Measurements from ENCODE around the gene ZNF837. TPM values are rescaled to one million over a fixed set of nuclear protein-coding genes. Genes with fewer than 3 reads are reported as not detected.

ZNF837 gene
- total RNA-seq, 1 donor from 2014 or later: not detected

- DNase-seq (ENCODE audit: low spot score in 2 of 2): no peak
These were observed 44.6 kb downstream of the ZNF837 start for GRCh38 chr19:58336216-58336615.

DNA sequence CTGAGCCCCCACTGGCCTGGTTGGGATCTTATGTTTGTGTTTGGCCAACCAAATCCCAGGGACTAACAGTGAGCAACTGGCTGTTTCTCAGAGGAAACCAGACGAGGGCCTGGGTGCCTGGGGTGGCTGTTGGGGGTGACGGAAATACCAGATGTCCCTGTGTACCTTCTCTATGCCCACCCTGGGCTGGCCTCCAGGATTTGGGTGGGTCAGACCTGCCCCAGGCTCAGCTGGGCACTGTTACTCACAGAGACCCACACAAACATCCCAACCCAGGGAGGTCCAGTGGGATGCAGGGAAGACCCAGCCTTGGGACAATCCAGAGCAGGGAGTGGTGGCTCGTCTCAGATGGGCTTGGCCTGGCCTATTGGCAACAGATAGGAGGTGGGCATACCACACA, 45.2 kb downstream of the ZNF837 start:
- intact Hi-C loops (cut with DNase I): no loop called here
- Histone ChIP-seq H3K36me3 (peaks cover 39 to 54% of the 10 kb centered on the region in 2 donors), H3K9me3 (peaks cover 0 to 8% of the 10 kb centered on the region in 2 donors), H3K27me3 (no peaks in the 10 kb centered on the region), H3K27ac (no peak overlapping the region), H3K4me3 (no peak overlapping the region), H3K4me1 (no peaks in the 10 kb centered on the region)
- TF ChIP-seq, protein P1, sequence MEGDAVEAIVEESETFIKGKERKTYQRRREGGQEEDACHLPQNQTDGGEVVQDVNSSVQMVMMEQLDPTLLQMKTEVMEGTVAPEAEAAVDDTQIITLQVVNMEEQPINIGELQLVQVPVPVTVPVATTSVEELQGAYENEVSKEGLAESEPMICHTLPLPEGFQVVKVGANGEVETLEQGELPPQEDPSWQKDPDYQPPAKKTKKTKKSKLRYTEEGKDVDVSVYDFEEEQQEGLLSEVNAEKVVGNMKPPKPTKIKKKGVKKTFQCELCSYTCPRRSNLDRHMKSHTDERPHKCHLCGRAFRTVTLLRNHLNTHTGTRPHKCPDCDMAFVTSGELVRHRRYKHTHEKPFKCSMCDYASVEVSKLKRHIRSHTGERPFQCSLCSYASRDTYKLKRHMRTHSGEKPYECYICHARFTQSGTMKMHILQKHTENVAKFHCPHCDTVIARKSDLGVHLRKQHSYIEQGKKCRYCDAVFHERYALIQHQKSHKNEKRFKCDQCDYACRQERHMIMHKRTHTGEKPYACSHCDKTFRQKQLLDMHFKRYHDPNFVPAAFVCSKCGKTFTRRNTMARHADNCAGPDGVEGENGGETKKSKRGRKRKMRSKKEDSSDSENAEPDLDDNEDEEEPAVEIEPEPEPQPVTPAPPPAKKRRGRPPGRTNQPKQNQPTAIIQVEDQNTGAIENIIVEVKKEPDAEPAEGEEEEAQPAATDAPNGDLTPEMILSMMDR (IDR thresholded peaks at IDR 0.05): no peak
- no peak for DNase-seq (ENCODE audit: low spot score in 2 of 2)

More at GRCh38 chr19:58336216-58336615, 44.6 kb downstream of the ZNF837 start:
- peaks cover 39 to 60% of the 10 kb centered on the region in 2 donors for H3K36me3 ChIP-seq
- H3K9me3 ChIP-seq: peaks cover 0 to 8% of the 10 kb centered on the region in 2 donors
- no peak overlapping the region for H3K27ac ChIP-seq
- no peak overlapping the region for H3K4me3 ChIP-seq
- intact Hi-C loops (cut with DNase I): no loop called here
- no peaks in the 10 kb centered on the region for H3K4me1 ChIP-seq
- TF ChIP-seq, protein P1 (IDR thresholded peaks at IDR 0.05): no peak
- H3K27me3 ChIP-seq: no peaks in the 10 kb centered on the region

GRCh38 chr19:58334691-58335249, 46.1 kb downstream of the ZNF837 start:
- intact Hi-C loops (cut with DNase I): no loop called here
- TF ChIP-seq, protein P1 (IDR thresholded peaks at IDR 0.05): no peak
- Histone ChIP-seq H3K36me3 (peaks cover 36 to 48% of the 10 kb centered on the region in 2 donors), H3K4me1 (no peaks in the 10 kb centered on the region), H3K4me3 (no peak overlapping the region), H3K27me3 (no peaks in the 10 kb centered on the region), H3K27ac (no peak overlapping the region), H3K9me3 (peaks cover 0 to 8% of the 10 kb centered on the region in 2 donors)
- DNase-seq (ENCODE audit: low spot score in 2 of 2): no peak

DNA sequence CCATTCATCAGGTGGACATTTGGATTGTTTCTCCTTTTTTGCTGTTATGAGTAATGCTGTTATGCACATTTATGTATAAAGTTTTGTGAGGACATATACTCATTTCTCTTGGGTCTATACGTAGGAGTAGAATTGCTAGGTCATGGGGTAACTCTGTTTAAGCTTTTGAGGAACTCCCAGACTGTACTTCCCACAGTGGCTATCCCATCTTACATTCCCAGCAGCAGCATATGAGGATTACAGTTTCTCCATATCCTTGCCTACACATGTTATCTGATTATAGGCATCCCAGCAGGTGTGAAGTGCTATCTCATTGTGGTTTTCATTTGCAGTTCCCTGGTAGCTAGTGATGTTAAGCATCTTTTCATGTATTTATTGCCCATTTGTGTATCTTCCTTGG, 48.1 kb downstream of the ZNF837 start:
- no peaks in the 10 kb centered on the region for H3K27me3 ChIP-seq
- no peak overlapping the region for H3K4me3 ChIP-seq
- peaks cover 15 to 27% of the 10 kb centered on the region in 2 donors for H3K36me3 ChIP-seq
- H3K4me1 ChIP-seq: peaks cover 4 to 7% of the 10 kb centered on the region in 2 donors
- H3K9me3 ChIP-seq: no peaks in the 10 kb centered on the region
- TF ChIP-seq, protein P1 (IDR thresholded peaks at IDR 0.05): no peak
- no peak overlapping the region for H3K27ac ChIP-seq
- intact Hi-C loops (cut with DNase I): no loop called here
- DNase-seq (ENCODE audit: low spot score in 2 of 2): no peak

- no peak for DNase-seq (ENCODE audit: low spot score in 2 of 2)
- intact Hi-C loops (cut with DNase I): no loop called here
These were observed 50.4 kb downstream of the ZNF837 start for GRCh38 chr19:58330458-58330857.

More at GRCh38 chr19:58330458-58330857, 50.4 kb downstream of the ZNF837 start:
- H3K9me3 ChIP-seq: no peaks in the 10 kb centered on the region
- H3K36me3 ChIP-seq: peaks cover 9 to 12% of the 10 kb centered on the region in 2 donors
- H3K4me3 ChIP-seq: no peak overlapping the region
- H3K27me3 ChIP-seq: no peaks in the 10 kb centered on the region
- TF ChIP-seq, protein P1 (IDR thresholded peaks at IDR 0.05): no peak
- no peak overlapping the region for H3K27ac ChIP-seq
- peaks cover 4 to 13% of the 10 kb centered on the region in 2 donors for H3K4me1 ChIP-seq
